WI38 (cell line): Measurements from ENCODE around the gene KCNJ6.
A peak's percentile ranks its signal among the peaks of the same experiment; 100 is the strongest.

ENCODE experiments used
- H3K4me3 ChIP-seq: 2 replicates; pipeline ENCODE4 v1.5.1; 2011; ENCODE audit warnings: low read depth, mild to moderate bottlenecking, control low read depth, low read length
- TF ChIP-seq, protein P1 (sequence below): IDR thresholded peaks from 2 replicates; pipeline ENCODE4 v1.5.1; 2012; ENCODE audit warnings: low read depth, mild to moderate bottlenecking, control low read depth, low read length

The KCNJ6 gene

DNA sequence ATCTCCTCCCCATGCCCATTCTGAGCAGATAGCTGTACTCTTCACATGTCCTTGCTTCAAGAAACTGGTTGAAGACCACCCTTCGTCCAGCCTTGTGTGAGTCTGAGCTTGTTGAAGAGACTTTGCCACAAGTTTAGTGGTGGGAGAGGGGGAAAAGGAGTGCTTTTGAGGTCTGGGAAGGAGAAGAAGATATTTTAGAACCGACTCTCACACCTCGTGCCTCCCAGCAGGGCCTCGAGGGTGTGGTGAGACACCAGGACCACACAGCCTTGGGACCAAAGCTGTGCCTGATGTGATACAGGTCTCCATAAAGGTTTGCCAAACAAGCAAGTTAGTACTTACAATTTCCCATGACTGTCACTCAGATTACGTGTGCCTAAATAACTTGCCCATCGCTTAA lies 347.8 kb downstream of the KCNJ6 start:
- TF ChIP-seq, protein P1, sequence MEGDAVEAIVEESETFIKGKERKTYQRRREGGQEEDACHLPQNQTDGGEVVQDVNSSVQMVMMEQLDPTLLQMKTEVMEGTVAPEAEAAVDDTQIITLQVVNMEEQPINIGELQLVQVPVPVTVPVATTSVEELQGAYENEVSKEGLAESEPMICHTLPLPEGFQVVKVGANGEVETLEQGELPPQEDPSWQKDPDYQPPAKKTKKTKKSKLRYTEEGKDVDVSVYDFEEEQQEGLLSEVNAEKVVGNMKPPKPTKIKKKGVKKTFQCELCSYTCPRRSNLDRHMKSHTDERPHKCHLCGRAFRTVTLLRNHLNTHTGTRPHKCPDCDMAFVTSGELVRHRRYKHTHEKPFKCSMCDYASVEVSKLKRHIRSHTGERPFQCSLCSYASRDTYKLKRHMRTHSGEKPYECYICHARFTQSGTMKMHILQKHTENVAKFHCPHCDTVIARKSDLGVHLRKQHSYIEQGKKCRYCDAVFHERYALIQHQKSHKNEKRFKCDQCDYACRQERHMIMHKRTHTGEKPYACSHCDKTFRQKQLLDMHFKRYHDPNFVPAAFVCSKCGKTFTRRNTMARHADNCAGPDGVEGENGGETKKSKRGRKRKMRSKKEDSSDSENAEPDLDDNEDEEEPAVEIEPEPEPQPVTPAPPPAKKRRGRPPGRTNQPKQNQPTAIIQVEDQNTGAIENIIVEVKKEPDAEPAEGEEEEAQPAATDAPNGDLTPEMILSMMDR, result no peak

GRCh38 chr21:37566790-37567615 lies 349.3 kb downstream of the KCNJ6 start:
- no peak overlapping the region for H3K4me3 ChIP-seq
- TF ChIP-seq, protein P1, result no peak

More for the DNA sequence above, 347.8 kb downstream of the KCNJ6 start:
- H3K4me3 ChIP-seq, result no peak overlapping the region

- no peak overlapping the region for H3K4me3 ChIP-seq
- TF ChIP-seq, protein P1, result no peak
These were observed 350.6 kb downstream of the KCNJ6 start for GRCh38 chr21:37565530-37566223.

- TF ChIP-seq, protein P1, result no peak
- peak overlapping the region; percentile 64 for H3K4me3 ChIP-seq
These were observed 351.2 kb downstream of the KCNJ6 start for GRCh38 chr21:37564924-37565529.

GRCh38 chr21:37564341-37564923 lies 351.8 kb downstream of the KCNJ6 start:
- TF ChIP-seq, protein P1, result no peak
- peak overlapping the region; percentile 64 for H3K4me3 ChIP-seq

GRCh38 chr21:37563641-37564340 lies 352.5 kb downstream of the KCNJ6 start:
- TF ChIP-seq, protein P1, result no peak
- H3K4me3 ChIP-seq, result peak overlapping the region; percentile 64
